GM15510 (cell line): ENCODE results near the gene SCAI.

Experiments
- POLR2A ChIP-seq: IDR thresholded peaks from 3 replicates; pipeline ENCODE4 v1.6.1; 2011; ENCODE audit warnings: borderline replicate concordance; ENCODE audit not compliant: insufficient read length; ENCODE audit errors: extremely low read depth

The SCAI gene

DNA sequence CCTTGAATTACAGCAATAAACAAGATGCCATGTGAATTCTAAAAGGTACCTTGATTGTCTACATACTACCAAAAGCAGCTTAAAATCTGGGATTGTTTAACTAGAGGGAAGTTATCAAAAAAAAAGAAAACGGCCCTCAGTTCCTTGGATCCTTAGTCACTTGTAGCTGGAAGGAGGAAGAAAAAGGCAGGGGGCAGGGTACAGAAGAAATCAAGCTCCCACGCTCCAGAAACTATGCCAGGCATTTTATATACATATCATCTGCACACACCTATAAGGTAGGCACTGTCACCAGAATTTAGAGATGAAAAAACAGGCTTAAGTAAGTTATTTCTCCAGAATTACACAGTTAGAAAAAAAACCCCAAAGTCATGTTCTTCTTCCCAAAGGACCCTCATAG, 63.4 kb downstream of the SCAI start:
- TF ChIP-seq POLR2A, result no peak

DNA sequence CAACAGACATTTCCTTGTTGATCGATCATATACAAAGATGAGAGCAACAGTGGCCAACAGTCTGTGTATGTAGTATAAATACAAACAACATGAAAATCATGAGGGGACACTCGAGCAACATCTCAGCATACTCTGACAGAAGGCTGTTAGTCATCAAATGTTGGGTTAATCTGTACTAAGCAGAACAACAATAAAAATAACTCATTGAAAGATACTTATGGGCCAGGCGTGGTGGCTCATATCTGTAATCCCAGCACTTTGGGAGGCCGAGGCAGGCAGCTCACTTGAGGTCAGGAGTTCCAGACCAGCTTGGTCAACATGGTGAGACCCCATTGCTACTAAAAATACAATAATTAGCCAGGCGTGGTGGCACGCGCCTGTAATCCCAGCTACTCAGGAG, 67.3 kb downstream of the SCAI start:
- no peak for TF ChIP-seq POLR2A

DNA sequence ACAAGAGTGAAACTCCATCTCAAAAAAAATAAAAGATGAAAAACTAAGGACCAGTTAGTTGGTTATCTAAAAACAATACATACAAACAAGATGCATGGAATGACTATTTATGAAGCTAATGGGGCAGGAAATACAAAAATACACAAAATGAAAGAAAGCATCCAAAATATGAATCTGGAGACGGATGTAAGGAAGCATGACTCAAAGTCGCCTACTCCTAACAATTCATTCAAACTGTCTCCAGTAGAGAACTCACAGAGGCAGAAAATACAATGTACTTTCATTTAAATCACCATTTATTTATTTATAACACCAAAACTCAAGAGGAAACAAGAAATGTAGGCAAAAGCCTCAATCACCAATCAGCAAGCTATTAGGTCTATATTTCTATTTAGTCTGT, 68.4 kb downstream of the SCAI start:
- no peak for TF ChIP-seq POLR2A

DNA sequence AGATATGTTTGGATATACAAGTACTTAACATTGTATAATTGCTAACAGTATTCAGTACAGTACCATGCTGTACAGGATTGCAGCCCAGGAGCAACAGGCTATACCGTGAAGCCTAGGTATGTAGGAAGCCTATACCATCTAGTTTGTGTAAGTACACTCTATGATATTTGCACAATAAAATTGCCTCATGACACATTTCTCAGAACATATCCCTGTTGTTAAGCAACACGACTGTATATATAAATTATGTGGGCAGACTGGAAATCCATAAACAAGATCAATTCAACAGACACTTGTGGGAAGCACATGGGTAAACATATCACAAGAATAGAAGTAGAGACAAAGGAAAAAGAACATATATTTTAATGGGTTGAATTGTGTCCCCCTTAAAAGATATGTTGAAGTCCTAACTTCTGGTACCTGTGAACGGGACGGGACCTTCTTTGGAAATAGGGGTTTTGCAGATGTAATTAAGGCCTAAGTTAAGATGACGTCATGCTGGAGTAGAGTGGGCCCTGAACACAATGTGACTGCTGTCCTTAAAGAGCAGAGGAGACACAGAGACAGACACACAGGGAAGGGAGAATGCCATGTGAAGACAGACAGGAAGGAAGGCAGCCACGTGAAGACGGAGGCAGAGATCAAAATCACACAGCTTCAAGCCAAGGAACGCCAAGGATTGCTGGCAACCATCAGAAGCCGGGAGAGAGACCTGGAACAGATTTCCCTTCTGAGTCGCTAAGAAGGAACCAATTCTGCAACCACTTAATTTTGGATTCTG, 76.3 kb downstream of the SCAI start:
- TF ChIP-seq POLR2A, result no peak

DNA sequence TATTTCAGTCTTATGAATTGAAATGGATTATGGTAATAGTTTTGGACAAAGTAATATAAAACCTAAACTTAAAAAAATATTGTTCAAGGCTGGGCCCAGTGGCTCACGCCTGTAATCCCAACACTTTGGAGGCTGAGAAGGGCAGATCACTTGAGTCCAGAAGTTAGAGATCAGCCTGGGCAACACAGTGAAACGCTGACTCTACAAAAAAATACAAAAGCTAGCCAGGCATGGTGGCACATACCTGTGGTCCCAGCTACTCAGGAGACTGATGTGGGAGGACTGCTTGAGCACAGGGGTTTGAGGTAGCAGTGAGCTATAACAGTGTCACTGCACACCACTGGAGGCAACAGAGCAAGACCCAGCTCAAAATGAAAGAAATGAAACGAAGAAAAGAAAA, 81.9 kb downstream of the SCAI start:
- no peak for TF ChIP-seq POLR2A

DNA sequence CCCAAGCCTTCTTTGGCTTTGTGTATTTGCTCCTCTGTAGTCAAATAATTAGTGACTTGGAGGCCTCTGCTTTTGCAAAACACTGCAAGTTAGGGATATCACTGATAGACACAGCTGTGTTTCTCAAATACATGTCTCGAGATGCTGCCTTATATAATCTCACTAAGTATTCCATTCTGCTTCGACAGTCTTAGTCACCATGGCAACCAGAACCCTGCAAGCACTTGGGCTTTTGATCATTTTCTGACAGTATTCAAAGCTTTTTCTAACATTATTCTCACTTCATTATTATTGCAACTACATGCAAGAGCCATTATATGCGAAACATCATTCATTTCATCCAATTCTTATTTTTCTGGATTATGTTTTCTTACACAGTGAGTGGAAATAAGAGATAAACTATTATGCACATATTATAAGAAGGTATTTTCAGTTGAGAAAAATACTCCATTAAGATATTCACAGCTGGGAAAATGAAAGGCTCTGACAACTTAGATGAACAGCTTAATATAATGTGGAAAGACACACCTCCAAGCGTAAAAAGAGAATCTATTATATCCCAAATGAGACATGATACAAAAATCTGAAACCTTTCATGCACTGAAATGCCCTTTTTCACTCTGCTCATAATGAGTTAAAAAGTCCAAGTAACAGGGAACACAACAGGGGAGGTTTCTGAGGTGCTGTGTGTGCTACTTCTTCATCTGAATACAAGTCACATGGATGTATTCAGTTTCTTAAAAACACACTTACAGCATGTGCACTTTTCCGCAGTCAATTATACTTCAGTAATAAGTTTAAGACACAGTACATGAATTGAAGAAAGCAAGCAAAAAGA, 93.9 kb downstream of the SCAI start:
- TF ChIP-seq POLR2A, result no peak

DNA sequence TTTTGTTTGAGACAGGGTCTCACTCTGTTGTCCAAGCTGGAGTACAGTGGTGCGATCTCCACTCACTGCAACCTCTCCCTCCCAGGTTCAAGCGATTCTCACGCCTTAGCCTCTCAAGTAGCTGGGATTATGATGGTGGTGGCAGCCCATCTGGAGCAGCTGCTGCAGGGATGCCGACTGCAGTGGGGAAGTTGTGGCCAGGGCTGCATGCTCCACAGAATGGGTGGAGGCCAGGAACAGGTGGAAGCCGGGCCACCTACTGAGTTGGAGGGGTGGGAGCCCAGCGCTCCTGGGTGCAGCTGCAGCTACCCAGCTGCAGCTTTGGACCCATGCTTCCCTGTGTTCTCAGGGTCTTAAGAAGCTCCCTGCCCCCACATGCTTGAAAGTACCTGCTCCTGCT, 99.7 kb downstream of the SCAI start:
- no peak for TF ChIP-seq POLR2A

DNA sequence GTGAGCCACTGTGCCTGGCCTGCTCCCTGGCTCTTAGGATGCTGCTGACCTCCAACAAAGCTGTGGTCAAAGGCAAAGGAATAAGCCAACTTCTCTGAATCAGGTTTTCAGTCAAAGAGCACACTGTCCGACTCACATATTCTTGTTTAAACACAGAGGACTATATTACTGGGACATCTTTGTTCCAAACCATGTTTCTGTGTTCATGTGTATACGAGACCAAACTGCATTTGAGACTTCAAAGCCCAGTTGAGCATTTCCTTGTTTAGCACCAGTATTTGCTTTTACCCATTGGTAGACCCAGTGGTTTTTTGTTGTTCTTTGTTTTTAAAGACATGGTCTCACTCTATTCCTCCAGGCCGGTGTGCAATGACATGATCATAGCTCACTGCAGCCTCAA, 100.2 kb downstream of the SCAI start:
- no peak for TF ChIP-seq POLR2A

DNA sequence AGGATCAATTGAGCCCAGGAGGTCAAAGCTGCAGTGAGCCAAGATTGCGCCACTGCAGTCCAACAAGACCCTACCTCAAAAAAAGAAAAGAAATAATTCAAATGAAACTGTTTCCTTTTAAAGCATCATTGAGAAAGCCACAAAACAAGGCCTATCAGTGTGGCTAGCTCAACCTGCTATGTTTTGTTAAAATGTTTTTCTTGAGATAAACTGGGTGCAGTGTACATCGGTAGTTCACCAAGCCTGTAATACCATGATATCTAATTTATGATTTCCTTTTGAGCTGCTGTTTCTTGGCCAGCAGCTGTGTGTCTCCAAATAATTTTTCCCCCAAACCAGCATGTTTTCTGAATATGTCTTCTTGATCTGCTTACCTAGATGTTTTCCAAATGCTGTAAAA, 105.2 kb downstream of the SCAI start:
- TF ChIP-seq POLR2A, result no peak

DNA sequence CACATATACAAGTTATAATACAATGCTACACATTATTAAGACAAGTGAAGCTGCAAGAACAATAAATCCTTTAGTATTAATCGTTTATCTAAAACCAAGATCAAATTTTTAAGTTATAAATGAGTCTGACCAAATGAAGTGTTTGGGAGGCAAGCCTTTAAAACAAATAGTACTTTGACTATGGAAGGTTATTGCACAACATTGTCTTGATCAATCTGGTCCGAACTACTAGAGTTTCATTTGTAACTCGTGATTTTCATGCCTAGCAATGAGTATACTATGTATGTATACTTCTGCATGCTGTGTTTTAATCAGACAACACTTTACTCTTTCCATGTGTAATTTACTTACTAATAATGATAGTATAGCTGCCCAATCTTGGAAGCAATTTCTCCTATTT, 115.3 kb downstream of the SCAI start:
- TF ChIP-seq POLR2A, result no peak

DNA sequence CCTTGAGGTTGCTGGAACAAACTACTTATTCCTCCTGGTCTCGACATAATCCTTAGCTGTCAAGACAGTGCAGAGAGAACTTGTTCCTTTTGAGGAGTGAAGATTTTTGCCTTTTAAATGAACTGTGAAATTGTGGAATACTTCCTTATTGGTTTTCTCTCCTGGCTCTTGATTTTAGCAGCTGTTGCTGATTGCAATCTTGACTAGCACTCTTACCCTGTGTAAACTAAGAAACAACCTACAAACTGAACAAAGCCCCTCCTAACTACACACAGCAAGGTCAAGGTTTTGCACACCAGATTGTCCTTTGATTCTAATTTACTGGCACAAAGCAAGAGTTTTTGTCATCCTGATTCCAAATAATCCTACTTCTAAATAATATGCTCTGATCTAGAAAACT, 118.4 kb downstream of the SCAI start:
- no peak for TF ChIP-seq POLR2A

DNA sequence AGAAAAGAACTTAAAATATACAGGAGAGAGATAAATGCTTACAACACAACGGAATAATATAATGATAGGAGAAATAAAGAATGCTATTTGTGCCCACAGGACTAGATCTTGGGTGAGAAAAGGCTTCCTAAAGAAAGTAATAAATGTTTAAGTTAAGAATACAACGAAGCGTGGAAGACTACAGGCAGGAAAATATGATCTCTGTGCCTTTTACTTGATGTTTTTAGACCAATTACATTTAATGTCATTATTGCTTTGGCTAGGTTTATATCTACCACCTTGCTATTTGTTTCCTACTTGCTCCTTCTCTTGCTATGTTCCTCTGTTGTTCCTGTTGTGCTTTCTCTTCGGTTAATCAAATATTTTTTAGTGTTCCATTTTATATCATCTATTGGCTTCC, 122.3 kb downstream of the SCAI start:
- TF ChIP-seq POLR2A, result no peak

DNA sequence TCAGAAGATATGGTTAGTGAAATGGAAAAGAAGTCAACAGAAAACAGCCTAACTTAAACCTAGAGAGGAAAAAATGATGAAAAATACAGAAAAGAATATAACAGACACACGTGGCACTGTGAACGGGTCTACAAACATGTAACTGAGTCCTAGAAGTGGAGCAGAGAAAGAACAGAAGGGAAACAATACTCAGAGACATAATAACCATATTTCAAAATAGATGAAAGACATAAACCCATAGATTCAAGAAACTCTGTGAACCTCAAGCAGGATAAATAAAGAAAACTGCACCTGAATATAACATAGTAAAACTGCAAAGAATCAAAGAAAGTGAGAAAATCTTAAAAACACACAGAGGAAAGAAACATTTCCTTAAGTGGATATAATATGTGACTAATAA, 134.7 kb downstream of the SCAI start:
- no peak for TF ChIP-seq POLR2A

DNA sequence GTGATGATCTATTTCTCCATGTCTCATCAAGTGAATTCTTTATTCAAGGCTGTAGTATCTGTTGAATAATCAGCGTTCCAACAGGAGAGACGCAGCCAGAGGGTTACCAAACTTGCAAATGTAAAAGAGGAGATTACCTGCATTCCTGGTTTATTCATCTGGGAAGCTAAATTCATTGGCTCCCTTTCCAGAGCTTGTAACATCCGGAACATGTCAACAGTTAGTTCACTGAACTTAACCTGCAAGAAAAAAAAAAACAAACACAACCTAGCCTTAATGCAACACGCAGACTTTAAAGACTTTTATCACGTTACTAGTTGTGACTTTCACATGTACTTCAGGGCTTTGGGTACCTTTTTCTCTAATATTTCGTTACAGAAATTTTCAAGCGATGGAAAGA, 140.0 kb downstream of the SCAI start:
- TF ChIP-seq POLR2A, result no peak

DNA sequence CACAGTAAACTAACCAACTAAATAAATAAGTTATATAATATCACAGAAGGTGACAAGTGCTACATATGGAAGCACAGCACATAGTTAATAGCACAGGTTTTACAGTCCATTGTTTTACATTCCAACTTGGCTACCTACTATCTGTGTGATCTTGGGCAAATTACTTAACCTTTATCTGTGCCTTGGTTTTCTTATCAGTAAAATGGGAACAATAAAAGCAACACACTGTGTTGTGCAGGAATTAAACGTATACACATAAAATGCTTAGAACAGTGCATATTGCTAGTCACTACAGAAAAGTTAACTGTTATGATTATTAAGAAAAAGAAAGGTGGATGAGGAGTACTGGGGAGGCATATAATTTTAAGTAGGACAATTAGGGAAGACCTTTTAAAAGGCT, 159.6 kb downstream of the SCAI start:
- no peak for TF ChIP-seq POLR2A

DNA sequence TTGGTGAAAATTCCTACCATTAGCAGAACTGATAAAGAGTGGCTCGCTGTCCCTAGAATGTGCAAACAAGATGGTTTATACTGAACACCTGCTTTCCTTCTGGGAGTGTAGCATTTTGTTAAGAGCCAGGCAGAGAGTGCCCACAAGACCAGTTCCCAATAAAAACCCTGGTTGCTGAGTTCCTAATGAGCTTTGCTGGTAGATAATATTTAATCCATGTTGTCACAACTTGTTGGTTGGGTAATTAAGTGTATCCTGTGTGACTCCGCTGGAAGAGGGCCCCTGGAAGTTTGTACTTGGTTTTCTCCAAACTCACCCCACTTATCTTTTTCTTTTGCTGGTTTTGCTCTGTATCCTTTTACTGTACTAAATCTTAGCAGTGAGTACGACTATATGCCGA, 162.9 kb downstream of the SCAI start:
- TF ChIP-seq POLR2A, result no peak
